Neural progenitor cell (in vitro differentiated cells): ENCODE data around the gene RRM2.

Experiments used
- EZH2 ChIP-seq: fragments of 200-600 bp; sonication (generic); IDR thresholded peaks from 2 replicates; pipeline ENCODE4 v1.6.1; 2017; ENCODE audit warnings: antibody characterized with exemption, mild to moderate bottlenecking, moderate library complexity
- EZH2phosphoT487 ChIP-seq: fragments of 200-600 bp; sonication (generic); IDR thresholded peaks from 2 replicates; pipeline ENCODE4 v1.6.1; 2017; ENCODE audit warnings: antibody characterized with exemption
- TF ChIP-seq, protein P1 (sequence below): fragments of 200-600 bp; sonication (generic); IDR thresholded peaks from 2 replicates; pipeline ENCODE4 v1.5.1; 2017; ENCODE audit warnings: antibody characterized with exemption, mild to moderate bottlenecking

DNA sequence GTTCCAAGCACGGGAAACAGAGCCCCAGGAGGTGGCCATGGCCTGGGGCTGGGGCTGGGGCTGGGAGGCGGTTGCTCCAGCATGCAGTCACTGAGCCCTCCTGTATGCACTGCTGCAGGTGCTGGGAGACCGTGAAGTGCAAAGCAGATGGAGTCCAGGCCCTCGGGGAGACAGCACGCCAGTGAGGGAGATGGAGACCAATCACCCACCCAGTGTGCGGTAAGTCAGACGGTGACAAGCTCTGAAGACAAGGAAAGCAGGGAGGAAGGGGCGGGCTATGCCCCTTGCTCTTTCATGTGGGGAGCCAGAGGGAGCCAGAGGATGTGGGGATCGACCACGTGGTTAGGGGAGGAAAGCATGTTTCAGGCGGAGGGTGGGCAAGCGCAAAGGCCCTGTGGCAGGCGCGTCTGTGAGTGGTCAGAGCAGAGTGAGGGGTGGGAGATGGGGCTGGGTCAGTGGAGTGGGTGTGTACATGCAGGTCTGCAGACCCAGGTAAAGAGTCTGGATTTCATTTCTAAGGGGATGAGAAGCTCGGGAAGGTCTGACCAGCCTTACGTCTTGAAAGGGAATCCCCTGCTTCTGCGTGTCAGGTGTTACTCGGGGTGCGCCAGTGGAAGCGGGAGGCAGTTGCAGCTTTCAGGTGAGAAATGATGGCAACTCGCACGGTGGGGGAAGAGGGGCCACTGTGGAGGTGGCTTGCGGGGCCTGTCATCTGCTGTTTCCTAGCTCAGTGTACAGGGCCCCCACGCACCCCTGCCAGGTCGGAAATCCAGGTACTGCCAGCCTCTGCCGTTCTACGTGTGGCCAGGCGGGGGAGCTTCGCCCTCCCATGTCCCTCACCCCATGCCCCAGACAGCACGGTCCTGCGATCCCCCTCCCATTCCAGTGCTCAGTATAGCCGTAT lies 19.4 kb downstream of the RRM2 start:
- TF ChIP-seq, protein P1, sequence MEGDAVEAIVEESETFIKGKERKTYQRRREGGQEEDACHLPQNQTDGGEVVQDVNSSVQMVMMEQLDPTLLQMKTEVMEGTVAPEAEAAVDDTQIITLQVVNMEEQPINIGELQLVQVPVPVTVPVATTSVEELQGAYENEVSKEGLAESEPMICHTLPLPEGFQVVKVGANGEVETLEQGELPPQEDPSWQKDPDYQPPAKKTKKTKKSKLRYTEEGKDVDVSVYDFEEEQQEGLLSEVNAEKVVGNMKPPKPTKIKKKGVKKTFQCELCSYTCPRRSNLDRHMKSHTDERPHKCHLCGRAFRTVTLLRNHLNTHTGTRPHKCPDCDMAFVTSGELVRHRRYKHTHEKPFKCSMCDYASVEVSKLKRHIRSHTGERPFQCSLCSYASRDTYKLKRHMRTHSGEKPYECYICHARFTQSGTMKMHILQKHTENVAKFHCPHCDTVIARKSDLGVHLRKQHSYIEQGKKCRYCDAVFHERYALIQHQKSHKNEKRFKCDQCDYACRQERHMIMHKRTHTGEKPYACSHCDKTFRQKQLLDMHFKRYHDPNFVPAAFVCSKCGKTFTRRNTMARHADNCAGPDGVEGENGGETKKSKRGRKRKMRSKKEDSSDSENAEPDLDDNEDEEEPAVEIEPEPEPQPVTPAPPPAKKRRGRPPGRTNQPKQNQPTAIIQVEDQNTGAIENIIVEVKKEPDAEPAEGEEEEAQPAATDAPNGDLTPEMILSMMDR: peak; percentile 68
- TF ChIP-seq EZH2 (no peak), EZH2phosphoT487 (no peak)
